GM06990 (cell line): ENCODE measurements around the gene CTNNB1.

Experiments used
- DNase-seq: peaks from one replicate; pipeline ENCODE4 v3.0.0-alpha.2; 2011; ENCODE audit not compliant: insufficient read length; ENCODE audit errors: extremely low read depth
- H3K27me3 ChIP-seq: replicated peaks from 2 replicates; pipeline ENCODE4 v1.6.0; 2011; ENCODE audit warnings: low read length; ENCODE audit not compliant: control insufficient read depth, insufficient read depth
- H3K36me3 ChIP-seq: 2 replicates; pipeline ENCODE4 v1.5.1; 2011; ENCODE audit warnings: low read length; ENCODE audit not compliant: control insufficient read depth, insufficient read depth
- H3K4me3 ChIP-seq: replicated peaks from 2 replicates; pipeline ENCODE4 v1.5.1; 2011; ENCODE audit warnings: low read depth, mild to moderate bottlenecking, control low read depth, low read length
- TF ChIP-seq, protein P1 (sequence below): IDR thresholded peaks from 2 replicates; pipeline ENCODE4 v1.5.1; 2011; ENCODE audit warnings: low read length, control low read depth, mild to moderate bottlenecking, inconsistent platforms; ENCODE audit not compliant: insufficient read depth, poor library complexity, severe bottlenecking

Gene CTNNB1

DNA sequence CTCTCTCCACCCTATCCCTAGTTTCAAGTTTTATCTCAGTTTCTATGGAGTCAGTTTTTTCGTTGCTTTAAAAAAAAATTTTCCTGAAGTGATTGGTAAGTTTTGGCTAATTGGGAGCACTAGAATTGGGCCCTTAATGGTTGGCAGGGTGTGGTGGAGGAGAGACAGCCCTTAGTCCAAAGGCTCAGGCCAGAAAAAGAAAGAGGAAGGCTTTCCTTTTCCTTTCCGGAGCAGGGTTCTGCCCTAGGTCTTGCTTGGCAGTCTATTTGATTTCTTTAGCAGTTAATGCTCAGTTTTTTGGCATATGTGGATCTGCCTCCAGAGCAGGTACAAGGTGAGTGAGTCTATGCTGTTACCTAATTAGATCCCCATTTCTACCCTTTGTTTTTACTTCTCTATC lies 22.7 kb downstream of the CTNNB1 start:
- H3K36me3 ChIP-seq = peaks cover 16% of the 10 kb centered on the region
- no peak for DNase-seq
- H3K27me3 ChIP-seq = no peaks in the 10 kb centered on the region
- TF ChIP-seq, protein P1, sequence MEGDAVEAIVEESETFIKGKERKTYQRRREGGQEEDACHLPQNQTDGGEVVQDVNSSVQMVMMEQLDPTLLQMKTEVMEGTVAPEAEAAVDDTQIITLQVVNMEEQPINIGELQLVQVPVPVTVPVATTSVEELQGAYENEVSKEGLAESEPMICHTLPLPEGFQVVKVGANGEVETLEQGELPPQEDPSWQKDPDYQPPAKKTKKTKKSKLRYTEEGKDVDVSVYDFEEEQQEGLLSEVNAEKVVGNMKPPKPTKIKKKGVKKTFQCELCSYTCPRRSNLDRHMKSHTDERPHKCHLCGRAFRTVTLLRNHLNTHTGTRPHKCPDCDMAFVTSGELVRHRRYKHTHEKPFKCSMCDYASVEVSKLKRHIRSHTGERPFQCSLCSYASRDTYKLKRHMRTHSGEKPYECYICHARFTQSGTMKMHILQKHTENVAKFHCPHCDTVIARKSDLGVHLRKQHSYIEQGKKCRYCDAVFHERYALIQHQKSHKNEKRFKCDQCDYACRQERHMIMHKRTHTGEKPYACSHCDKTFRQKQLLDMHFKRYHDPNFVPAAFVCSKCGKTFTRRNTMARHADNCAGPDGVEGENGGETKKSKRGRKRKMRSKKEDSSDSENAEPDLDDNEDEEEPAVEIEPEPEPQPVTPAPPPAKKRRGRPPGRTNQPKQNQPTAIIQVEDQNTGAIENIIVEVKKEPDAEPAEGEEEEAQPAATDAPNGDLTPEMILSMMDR = no peak
- no peak overlapping the region for H3K4me3 ChIP-seq

DNA sequence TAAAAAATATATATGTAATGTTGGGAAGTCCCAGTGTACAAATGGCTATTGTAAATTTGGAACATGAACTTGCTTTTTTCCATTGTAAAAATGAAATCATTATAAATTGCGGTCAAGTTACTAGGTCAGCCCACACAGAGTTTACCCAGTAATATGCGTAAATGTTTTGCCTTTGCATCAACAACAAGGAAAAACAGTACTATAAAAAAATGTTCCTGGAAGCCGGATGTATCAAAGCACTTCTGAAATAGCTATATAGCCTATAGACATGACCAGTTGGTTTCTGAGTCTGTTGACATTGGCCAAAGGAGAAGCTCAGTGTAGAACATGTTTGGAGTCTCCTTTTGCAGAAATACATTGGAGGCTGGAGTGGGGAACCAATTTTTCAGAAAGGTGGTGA lies 23.2 kb downstream of the CTNNB1 start:
- TF ChIP-seq, protein P1 = no peak
- no peaks in the 10 kb centered on the region for H3K27me3 ChIP-seq
- H3K4me3 ChIP-seq = no peak overlapping the region
- peaks cover 16% of the 10 kb centered on the region for H3K36me3 ChIP-seq
- DNase-seq = no peak

DNA sequence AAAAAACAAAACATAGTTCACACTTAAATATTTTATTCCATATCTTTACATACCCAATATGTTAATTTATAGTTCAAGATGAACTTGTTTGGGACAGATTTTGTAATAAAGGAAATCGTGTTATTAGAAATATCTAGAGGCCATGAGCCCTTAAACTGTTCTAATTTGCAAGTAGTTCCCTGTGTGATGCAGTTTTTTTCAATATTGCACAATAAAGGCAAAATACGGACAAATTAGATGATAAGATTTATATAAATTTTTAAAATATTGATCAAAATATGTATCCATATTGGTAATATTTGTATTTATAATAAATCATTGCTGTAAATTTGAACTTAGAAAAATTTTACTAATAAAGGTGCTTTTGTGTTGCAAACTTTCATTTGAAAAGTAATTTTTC lies 23.8 kb downstream of the CTNNB1 start:
- TF ChIP-seq, protein P1 = no peak
- Histone ChIP-seq H3K36me3 (peaks cover 16% of the 10 kb centered on the region), H3K27me3 (no peaks in the 10 kb centered on the region), H3K4me3 (no peak overlapping the region)
- DNase-seq = no peak

DNA sequence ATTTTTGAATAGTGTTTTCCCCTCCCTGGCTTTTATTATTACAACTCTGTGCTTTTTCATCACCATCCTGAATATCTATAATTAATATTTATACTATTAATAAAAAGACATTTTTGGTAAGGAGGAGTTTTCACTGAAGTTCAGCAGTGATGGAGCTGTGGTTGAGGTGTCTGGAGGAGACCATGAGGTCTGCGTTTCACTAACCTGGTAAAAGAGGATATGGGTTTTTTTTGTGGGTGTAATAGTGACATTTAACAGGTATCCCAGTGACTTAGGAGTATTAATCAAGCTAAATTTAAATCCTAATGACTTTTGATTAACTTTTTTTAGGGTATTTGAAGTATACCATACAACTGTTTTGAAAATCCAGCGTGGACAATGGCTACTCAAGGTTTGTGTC lies 24.4 kb downstream of the CTNNB1 start:
- peaks cover 16% of the 10 kb centered on the region for H3K36me3 ChIP-seq
- no peak for DNase-seq
- no peak overlapping the region for H3K4me3 ChIP-seq
- H3K27me3 ChIP-seq = no peaks in the 10 kb centered on the region
- TF ChIP-seq, protein P1 = no peak

DNA sequence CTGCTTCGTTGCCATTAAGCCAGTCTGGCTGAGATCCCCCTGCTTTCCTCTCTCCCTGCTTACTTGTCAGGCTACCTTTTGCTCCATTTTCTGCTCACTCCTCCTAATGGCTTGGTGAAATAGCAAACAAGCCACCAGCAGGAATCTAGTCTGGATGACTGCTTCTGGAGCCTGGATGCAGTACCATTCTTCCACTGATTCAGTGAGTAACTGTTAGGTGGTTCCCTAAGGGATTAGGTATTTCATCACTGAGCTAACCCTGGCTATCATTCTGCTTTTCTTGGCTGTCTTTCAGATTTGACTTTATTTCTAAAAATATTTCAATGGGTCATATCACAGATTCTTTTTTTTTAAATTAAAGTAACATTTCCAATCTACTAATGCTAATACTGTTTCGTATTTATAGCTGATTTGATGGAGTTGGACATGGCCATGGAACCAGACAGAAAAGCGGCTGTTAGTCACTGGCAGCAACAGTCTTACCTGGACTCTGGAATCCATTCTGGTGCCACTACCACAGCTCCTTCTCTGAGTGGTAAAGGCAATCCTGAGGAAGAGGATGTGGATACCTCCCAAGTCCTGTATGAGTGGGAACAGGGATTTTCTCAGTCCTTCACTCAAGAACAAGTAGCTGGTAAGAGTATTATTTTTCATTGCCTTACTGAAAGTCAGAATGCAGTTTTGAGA lies 25.0 kb downstream of the CTNNB1 start:
- Histone ChIP-seq H3K4me3 (no peak overlapping the region), H3K27me3 (no peaks in the 10 kb centered on the region), H3K36me3 (peaks cover 18% of the 10 kb centered on the region)
- no peak for DNase-seq
- TF ChIP-seq, protein P1 = no peak
